A673 (cell line): ENCODE data around the gene TUBA8.
"Not testable (repeated sequence)": the region's sequence is repeated elsewhere in the genome, so short reads cannot be mapped to it uniquely, and the experiment has no call there.

Experiments used
- EZH2 ChIP-seq: fragments of 200-600 bp; sonication (generic); IDR thresholded peaks from 2 replicates; pipeline ENCODE4 v1.6.1; 2017; ENCODE audit warnings: borderline replicate concordance, low read depth, mild to moderate bottlenecking, mixed read lengths, antibody characterized with exemption, low read length; ENCODE audit not compliant: poor library complexity, severe bottlenecking
- TF ChIP-seq, protein P1 (sequence below): fragments of 300-800, 200-600 bp; sonication (generic); conservative IDR thresholded peaks from 2 replicates; pipeline ENCODE4 v1.5.1; 2017; ENCODE audit warnings: low read depth, mild to moderate bottlenecking, antibody characterized with exemption, low read length, moderate library complexity, mixed read lengths

DNA sequence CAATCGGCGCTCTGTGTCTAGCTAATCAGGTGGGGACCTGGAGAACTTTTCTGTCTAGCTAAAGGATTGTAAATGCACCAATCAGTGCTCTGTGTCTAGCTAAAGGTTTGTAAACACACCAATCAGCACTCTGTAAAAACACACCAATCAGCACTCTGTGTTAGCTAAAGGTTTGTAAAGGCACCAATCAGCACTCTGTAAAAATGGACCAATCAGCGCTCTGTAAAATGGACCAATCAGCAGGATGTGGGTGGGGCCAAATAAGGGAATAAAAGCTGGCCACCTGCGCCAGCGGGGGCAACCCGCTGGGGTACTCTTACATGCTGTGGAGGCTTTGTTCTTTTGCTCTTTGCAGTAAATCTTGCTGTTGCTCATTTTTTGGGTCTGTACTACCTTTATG lies 30.4 kb downstream of the TUBA8 start:
- TF ChIP-seq, protein P1, sequence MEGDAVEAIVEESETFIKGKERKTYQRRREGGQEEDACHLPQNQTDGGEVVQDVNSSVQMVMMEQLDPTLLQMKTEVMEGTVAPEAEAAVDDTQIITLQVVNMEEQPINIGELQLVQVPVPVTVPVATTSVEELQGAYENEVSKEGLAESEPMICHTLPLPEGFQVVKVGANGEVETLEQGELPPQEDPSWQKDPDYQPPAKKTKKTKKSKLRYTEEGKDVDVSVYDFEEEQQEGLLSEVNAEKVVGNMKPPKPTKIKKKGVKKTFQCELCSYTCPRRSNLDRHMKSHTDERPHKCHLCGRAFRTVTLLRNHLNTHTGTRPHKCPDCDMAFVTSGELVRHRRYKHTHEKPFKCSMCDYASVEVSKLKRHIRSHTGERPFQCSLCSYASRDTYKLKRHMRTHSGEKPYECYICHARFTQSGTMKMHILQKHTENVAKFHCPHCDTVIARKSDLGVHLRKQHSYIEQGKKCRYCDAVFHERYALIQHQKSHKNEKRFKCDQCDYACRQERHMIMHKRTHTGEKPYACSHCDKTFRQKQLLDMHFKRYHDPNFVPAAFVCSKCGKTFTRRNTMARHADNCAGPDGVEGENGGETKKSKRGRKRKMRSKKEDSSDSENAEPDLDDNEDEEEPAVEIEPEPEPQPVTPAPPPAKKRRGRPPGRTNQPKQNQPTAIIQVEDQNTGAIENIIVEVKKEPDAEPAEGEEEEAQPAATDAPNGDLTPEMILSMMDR, result not testable (repeated sequence)
- TF ChIP-seq EZH2, result not testable (repeated sequence)
